NT2/D1 (cell line): ENCODE data around the gene ALDH16A1.
A peak's percentile ranks its signal among the peaks of the same experiment; 100 is the strongest.

Experiments
- DNase-seq: peaks from one replicate; pipeline ENCODE4 v3.0.0-alpha.2; 2011; ENCODE audit warnings: low read depth, low spot score
- H3K27me3 ChIP-seq: 2 replicates; pipeline ENCODE4 v1.6.0; 2011; ENCODE audit warnings: mild to moderate bottlenecking; ENCODE audit not compliant: insufficient read length, insufficient read depth
- H3K36me3 ChIP-seq: 2 replicates; pipeline ENCODE4 v1.6.1; 2011; ENCODE audit warnings: mild to moderate bottlenecking, low read length, mixed read lengths; ENCODE audit not compliant: insufficient read depth, insufficient read length
- H3K4me1 ChIP-seq: 2 replicates; pipeline ENCODE4 v1.5.1; 2011; ENCODE audit not compliant: insufficient read depth, insufficient read length
- H3K4me3 ChIP-seq: 2 replicates; pipeline ENCODE4 v1.5.1; 2011; ENCODE audit warnings: low read depth; ENCODE audit not compliant: insufficient read length
- H3K9ac ChIP-seq: 2 replicates; pipeline ENCODE4 v1.6.0; 2011; ENCODE audit warnings: low read depth; ENCODE audit not compliant: insufficient read length
- H3K9me3 ChIP-seq: 2 replicates; pipeline ENCODE4 v1.5.1; 2011; ENCODE audit warnings: mild to moderate bottlenecking, low read length; ENCODE audit not compliant: insufficient read depth
- SUZ12 ChIP-seq: IDR thresholded peaks from 2 replicates; pipeline ENCODE4 v1.6.1; 2011; ENCODE audit not compliant: insufficient read length, insufficient read depth; ENCODE audit errors: extremely low read depth
- YY1 ChIP-seq: IDR thresholded peaks from 2 replicates; pipeline ENCODE4 v1.6.1; 2011; ENCODE audit not compliant: insufficient read length, insufficient read depth
- ZNF274 ChIP-seq: IDR thresholded peaks from 2 replicates; pipeline ENCODE4 v1.6.1; 2011; ENCODE audit warnings: mild to moderate bottlenecking, low read depth, low read length

The ALDH16A1 gene

GRCh38 chr19:49506575-49507105 lies 53.6 kb downstream of the ALDH16A1 start:
- Histone ChIP-seq H3K27me3 (no peaks in the 10 kb centered on the region), H3K36me3 (no peaks in the 10 kb centered on the region), H3K4me3 (no peak overlapping the region), H3K4me1 (no peaks in the 10 kb centered on the region), H3K9me3 (no peaks in the 10 kb centered on the region), H3K9ac (peak overlapping the region; percentile 26)
- TF ChIP-seq YY1 (no peak), ZNF274 (no peak), SUZ12 (no peak)
- DNase-seq = peak; percentile 66

- no peaks in the 10 kb centered on the region for H3K9me3 ChIP-seq
- H3K27me3 ChIP-seq = no peaks in the 10 kb centered on the region
- H3K4me1 ChIP-seq = no peaks in the 10 kb centered on the region
- no peak overlapping the region for H3K9ac ChIP-seq
- TF ChIP-seq YY1 = no peak
- TF ChIP-seq ZNF274 = no peak
- TF ChIP-seq SUZ12 = no peak
- no peaks in the 10 kb centered on the region for H3K36me3 ChIP-seq
- DNase-seq = no peak
- no peak overlapping the region for H3K4me3 ChIP-seq
Measured at GRCh38 chr19:49507803-49508494, 54.9 kb downstream of the ALDH16A1 start.

DNA sequence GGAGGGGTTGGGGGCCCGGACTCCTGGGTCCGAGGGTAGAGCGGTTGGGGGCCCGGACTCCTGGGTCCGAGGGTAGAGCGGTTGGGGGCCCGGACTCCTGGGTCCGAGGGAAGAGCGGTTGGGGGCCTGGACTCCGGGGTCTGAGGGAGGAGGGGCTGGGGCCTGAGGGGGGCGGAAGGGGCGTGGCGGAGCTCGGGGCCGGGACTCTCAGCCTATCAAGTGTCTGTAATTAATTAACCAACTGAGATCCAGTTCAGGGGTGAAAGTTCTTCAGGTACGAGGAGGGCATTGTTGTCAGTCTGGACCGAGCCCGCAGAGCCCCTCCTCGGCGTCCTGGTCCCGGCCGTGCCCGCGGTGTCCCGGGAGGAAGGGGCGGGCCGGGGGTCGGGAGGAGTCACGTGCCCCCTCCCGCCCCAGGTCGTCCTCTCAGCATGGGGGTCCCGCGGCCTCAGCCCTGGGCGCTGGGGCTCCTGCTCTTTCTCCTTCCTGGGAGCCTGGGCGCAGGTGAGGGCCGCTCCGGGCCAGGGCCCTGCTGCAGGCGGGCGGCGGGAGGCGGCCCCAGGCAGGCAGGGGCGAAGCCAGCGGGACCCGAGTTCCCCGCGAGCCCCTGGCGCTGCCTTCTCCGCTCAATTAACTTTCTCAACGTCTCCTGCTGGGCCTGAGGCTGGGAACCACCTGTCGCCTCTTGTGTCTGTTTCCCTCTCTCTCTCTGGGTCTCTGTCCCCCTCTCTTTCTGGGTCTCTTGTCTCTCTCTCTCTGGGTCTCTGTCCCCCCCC lies 60.1 kb downstream of the ALDH16A1 start:
- H3K4me3 ChIP-seq = peak overlapping the region; percentile 46
- peak overlapping the region; percentile 77 for H3K9ac ChIP-seq
- no peaks in the 10 kb centered on the region for H3K36me3 ChIP-seq
- no peaks in the 10 kb centered on the region for H3K9me3 ChIP-seq
- H3K27me3 ChIP-seq = no peaks in the 10 kb centered on the region
- peaks cover 10% of the 10 kb centered on the region for H3K4me1 ChIP-seq
- DNase-seq = no peak
- TF ChIP-seq YY1 (no peak), ZNF274 (no peak), SUZ12 (no peak)

DNA sequence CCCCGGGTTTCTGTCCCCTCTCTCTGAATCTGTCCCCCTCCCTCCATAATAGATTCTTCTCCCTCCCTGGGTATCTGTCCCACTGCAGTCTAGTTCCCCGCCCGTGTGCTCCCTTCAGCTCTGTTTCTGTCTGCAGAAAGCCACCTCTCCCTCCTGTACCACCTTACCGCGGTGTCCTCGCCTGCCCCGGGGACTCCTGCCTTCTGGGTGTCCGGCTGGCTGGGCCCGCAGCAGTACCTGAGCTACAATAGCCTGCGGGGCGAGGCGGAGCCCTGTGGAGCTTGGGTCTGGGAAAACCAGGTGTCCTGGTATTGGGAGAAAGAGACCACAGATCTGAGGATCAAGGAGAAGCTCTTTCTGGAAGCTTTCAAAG lies 60.7 kb downstream of the ALDH16A1 start:
- Histone ChIP-seq H3K9me3 (no peaks in the 10 kb centered on the region), H3K36me3 (no peaks in the 10 kb centered on the region), H3K4me3 (peak overlapping the region; percentile 46), H3K27me3 (no peaks in the 10 kb centered on the region), H3K9ac (peak overlapping the region; percentile 77), H3K4me1 (peaks cover 10% of the 10 kb centered on the region)
- DNase-seq = no peak
- TF ChIP-seq SUZ12 (no peak), YY1 (no peak), ZNF274 (no peak)

GRCh38 chr19:49514151-49514550 lies 61.1 kb downstream of the ALDH16A1 start:
- H3K9ac ChIP-seq = peak overlapping the region; percentile 77
- H3K36me3 ChIP-seq = no peaks in the 10 kb centered on the region
- H3K4me1 ChIP-seq = peaks cover 10% of the 10 kb centered on the region
- no peaks in the 10 kb centered on the region for H3K9me3 ChIP-seq
- TF ChIP-seq ZNF274 (no peak), YY1 (no peak), SUZ12 (no peak)
- no peaks in the 10 kb centered on the region for H3K27me3 ChIP-seq
- DNase-seq = no peak
- no peak overlapping the region for H3K4me3 ChIP-seq

GRCh38 chr19:49515767-49516166 lies 62.7 kb downstream of the ALDH16A1 start:
- no peaks in the 10 kb centered on the region for H3K27me3 ChIP-seq
- TF ChIP-seq SUZ12 (no peak), ZNF274 (no peak)
- H3K4me1 ChIP-seq = peaks cover 10% of the 10 kb centered on the region
- H3K9me3 ChIP-seq = no peaks in the 10 kb centered on the region
- no peak overlapping the region for H3K9ac ChIP-seq
- no peaks in the 10 kb centered on the region for H3K36me3 ChIP-seq
- H3K4me3 ChIP-seq = no peak overlapping the region
- DNase-seq = no peak

- Histone ChIP-seq H3K27me3 (no peaks in the 10 kb centered on the region), H3K9ac (no peak overlapping the region), H3K4me1 (peaks cover 10% of the 10 kb centered on the region), H3K9me3 (no peaks in the 10 kb centered on the region), H3K4me3 (no peak overlapping the region), H3K36me3 (no peaks in the 10 kb centered on the region)
- TF ChIP-seq ZNF274 (no peak), SUZ12 (no peak), YY1 (no peak)
- DNase-seq = no peak
Measured at GRCh38 chr19:49518033-49518432, 65.0 kb downstream of the ALDH16A1 start.
